Lower leg skin (tissue), 4 donors: ENCODE measurements around the gene BRD3. TPM values are rescaled to one million over a fixed set of nuclear protein-coding genes. Genes with fewer than 3 reads are reported as not detected.

Source experiments
- DNase-seq, 2 donors: peaks; one replicate each; pipeline ENCODE4 v3.0.0-alpha.2; 2019; ENCODE audit warnings: low spot score in 2 of 2
- H3K4me3 ChIP-seq: fragments of 200-600 bp; sonication (generic); 2 replicates; pipeline ENCODE4 v1.5.1; 2017; ENCODE audit warnings: mild to moderate bottlenecking, low read depth; ENCODE audit not compliant: poor library complexity, severe bottlenecking
- CTCF ChIP-seq, 3 donors: fragments of 450-650 bp; IDR thresholded peaks; one replicate each; pipeline ENCODE4 v1.5.1; 2016; ENCODE audit warnings: antibody characterized with exemption in 3 of 3, mild to moderate bottlenecking in 3 of 3, moderate library complexity in 2 of 3
- POLR2A ChIP-seq, 2 donors: fragments of 450-650 bp; IDR thresholded peaks; one replicate each; pipeline ENCODE4 v1.6.1; 2016 to 2017; ENCODE audit warnings: antibody characterized with exemption in 2 of 2, mild to moderate bottlenecking in 1 of 2, moderate library complexity in 1 of 2
- WGBS, 2 donors: methylation state at CpG; one replicate each; pipeline ENCODE4 v1.1.5; 2018; 5-methylcytosine and 5-hydroxymethylcytosine counted together
- intact Hi-C: fragments of 100-400 bp; cut with DNase I; formaldehyde crosslinking; loops from one replicate; pipeline ENCODE4 v1.15.0; 2023; ENCODE audit warnings: low total_unique reads
- total RNA-seq, 4 donors: library from RNA; depleted of rRNA; stranded (reverse); fragments of >200 nt; gene quantifications; one replicate each; pipeline ENCODE4 v1.1.0, GENCODE V29; 2016

Gene BRD3
- total RNA-seq, 4 donors from 2014 or later, result 18.5 to 59.9 (median 26.7) TPM

GRCh38 chr9:133981589-133981957 is 86.3 kb downstream of the BRD3 start:
- DNase-seq, result no peak

GRCh38 chr9:133980864-133981588 is 86.8 kb downstream of the BRD3 start:
- WGBS, 2 donors, result 85 to 87% methylated on average over 25 of the region's 25 CpGs
- no peak overlapping the region for H3K4me3 ChIP-seq
- TF ChIP-seq CTCF (IDR thresholded peaks at IDR 0.05), result no peak
- no peak for TF ChIP-seq POLR2A (IDR thresholded peaks at IDR 0.05)
- DNase-seq, result no peak
- intact Hi-C loops, result no loop called here

More at GRCh38 chr9:133981589-133981957, 86.3 kb downstream of the BRD3 start:
- intact Hi-C loops, result no loop called here
- WGBS, 2 donors, result 89% methylated on average over 14 of the region's 14 CpGs
- TF ChIP-seq CTCF (IDR thresholded peaks at IDR 0.05) (no peak), POLR2A (IDR thresholded peaks at IDR 0.05) (no peak)
- no peak overlapping the region for H3K4me3 ChIP-seq

Other genes with a start within 250 kb of the BRD3 start
- gene VAV2, start 75.7 kb downstream of the BRD3 start, total RNA-seq, result 1 to 10 TPM; 6.8 to 9.1 (median 7.5) TPM
- gene BRD3OS, start 42.5 kb downstream of the BRD3 start, total RNA-seq, result 10 to 100 TPM in 1 of 4 donors, 1 to 10 TPM in 3; 2.5 to 11.0 (median 6.4) TPM
- 10 to 100 TPM; 16.1 to 23.8 (median 19.6) TPM for gene WDR5, start 68.1 kb upstream of the BRD3 start, total RNA-seq
- gene RNU6ATAC, start 96.5 kb upstream of the BRD3 start, total RNA-seq, result not detected